GM12874 (cell line): ENCODE data around the gene PLEKHA6.

Source experiments
- CTCF ChIP-seq: IDR thresholded peaks from 2 replicates; pipeline ENCODE4 v1.5.1; 2011; ENCODE audit warnings: low read depth, mild to moderate bottlenecking, control low read depth, low read length, moderate library complexity; ENCODE audit not compliant: insufficient read depth

Gene PLEKHA6

GRCh38 chr1:204197068-204197467, 162.7 kb downstream of the PLEKHA6 start:
- TF ChIP-seq CTCF, result no peak

GRCh38 chr1:204196068-204196795, 163.5 kb downstream of the PLEKHA6 start, which contains the start of gene KISS1:
Gene KISS1, minus strand, starts transcription at chr1:204196491. Its CDS starts 3,615 bp downstream, at chr1:204192876.
- no peak for TF ChIP-seq CTCF

- no peak for TF ChIP-seq CTCF
Measured at GRCh38 chr1:204194771-204195170, 165.0 kb downstream of the PLEKHA6 start.

GRCh38 chr1:204194080-204194479, 165.6 kb downstream of the PLEKHA6 start:
- no peak for TF ChIP-seq CTCF

- TF ChIP-seq CTCF, result no peak
Measured at GRCh38 chr1:204192589-204193352, 167.0 kb downstream of the PLEKHA6 start.

GRCh38 chr1:204192046-204192445, 167.7 kb downstream of the PLEKHA6 start:
- no peak for TF ChIP-seq CTCF

GRCh38 chr1:204191456-204191855, 168.3 kb downstream of the PLEKHA6 start:
- TF ChIP-seq CTCF, result no peak
